ENCODE results near the gene RERE. TPM values are rescaled to one million over a fixed set of nuclear protein-coding genes. Genes with fewer than 3 reads are reported as not detected.

Gene RERE
- total RNA-seq, 1 donor from 2014 or later, result 124 TPM

- Mint-ChIP-seq H3K4me3 (ENCODE audit: unreplicated experiment) (no peak overlapping the region), H3K27ac (ENCODE audit: unreplicated experiment) (no peak overlapping the region), H3K36me3 (ENCODE audit: low read depth, unreplicated experiment) (peaks cover 2% of the 10 kb centered on the region), H3K4me1 (ENCODE audit: low read depth, unreplicated experiment) (no peaks in the 10 kb centered on the region), H3K9me3 (ENCODE audit: unreplicated experiment) (no peaks in the 10 kb centered on the region), H3K27me3 (ENCODE audit: low read depth, unreplicated experiment) (peaks cover 9% of the 10 kb centered on the region)
- Histone ChIP-seq H3K27me3 (ENCODE audit: insufficient read depth, low read length) (no peaks in the 10 kb centered on the region), H3K9ac (ENCODE audit: low read length) (no peak overlapping the region), H3K79me2 (ENCODE audit: insufficient read depth, low read length) (no peaks in the 10 kb centered on the region), H3K4me3 (ENCODE audit: insufficient read depth, low read depth, low read length) (no peak overlapping the region), H3K4me1 (ENCODE audit: insufficient read depth, low read length) (peaks cover 3% of the 10 kb centered on the region), H3K4me2 (ENCODE audit: low read length) (no peak overlapping the region), H3K27ac (ENCODE audit: low read depth, low read length) (no peak overlapping the region), H2AFZ (ENCODE audit: low read depth, low read length) (no peak overlapping the region), H4K20me1 (ENCODE audit: insufficient read depth, low read length) (no peaks in the 10 kb centered on the region), H3K36me3 (ENCODE audit: insufficient read depth, low read length) (no peaks in the 10 kb centered on the region), H3K9me3 (ENCODE audit: insufficient read depth, low read depth, low read length) (no peaks in the 10 kb centered on the region)
- DNase-seq (ENCODE audit: low read depth), result no peak
- no peak for FAIRE-seq
- no peak for TF ChIP-seq EZH2 (IDR thresholded peaks at IDR 0.05; ENCODE audit: insufficient read depth, low read length)
- TF ChIP-seq, protein P1, sequence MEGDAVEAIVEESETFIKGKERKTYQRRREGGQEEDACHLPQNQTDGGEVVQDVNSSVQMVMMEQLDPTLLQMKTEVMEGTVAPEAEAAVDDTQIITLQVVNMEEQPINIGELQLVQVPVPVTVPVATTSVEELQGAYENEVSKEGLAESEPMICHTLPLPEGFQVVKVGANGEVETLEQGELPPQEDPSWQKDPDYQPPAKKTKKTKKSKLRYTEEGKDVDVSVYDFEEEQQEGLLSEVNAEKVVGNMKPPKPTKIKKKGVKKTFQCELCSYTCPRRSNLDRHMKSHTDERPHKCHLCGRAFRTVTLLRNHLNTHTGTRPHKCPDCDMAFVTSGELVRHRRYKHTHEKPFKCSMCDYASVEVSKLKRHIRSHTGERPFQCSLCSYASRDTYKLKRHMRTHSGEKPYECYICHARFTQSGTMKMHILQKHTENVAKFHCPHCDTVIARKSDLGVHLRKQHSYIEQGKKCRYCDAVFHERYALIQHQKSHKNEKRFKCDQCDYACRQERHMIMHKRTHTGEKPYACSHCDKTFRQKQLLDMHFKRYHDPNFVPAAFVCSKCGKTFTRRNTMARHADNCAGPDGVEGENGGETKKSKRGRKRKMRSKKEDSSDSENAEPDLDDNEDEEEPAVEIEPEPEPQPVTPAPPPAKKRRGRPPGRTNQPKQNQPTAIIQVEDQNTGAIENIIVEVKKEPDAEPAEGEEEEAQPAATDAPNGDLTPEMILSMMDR (IDR thresholded peaks at IDR 0.05; ENCODE audit: insufficient read depth, low read depth, low read length), result no peak
Measured at GRCh38 chr1:8330271-8331125, 486.9 kb downstream of the RERE start.

DNA sequence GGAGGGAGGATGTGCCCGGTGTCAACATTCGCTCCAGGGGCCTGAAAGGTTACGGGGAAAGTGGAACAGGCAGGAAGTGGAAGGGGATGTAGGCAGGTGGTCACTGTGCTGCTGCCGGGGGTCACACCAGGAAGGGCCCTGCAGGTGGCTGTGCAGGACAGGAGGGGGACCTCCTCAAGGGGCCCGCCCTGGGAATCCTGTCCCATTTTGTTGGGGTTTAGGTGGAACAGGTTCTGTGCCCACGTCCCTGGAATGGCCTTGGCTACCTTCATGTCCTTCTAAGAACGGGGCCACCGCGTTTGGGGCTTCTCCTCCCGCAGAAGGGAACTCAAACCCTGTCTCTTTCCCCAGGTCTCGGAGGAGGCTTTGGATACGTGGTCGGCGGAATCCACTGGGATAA, 487.6 kb downstream of the RERE start:
- DNase-seq (ENCODE audit: low read depth) (no peak), FAIRE-seq (no peak)
- no peaks in the 10 kb centered on the region for H4K20me1 ChIP-seq (ENCODE audit: insufficient read depth, low read length)
- H2AFZ ChIP-seq (ENCODE audit: low read depth, low read length), result no peak overlapping the region
- no peak overlapping the region for H3K27ac Mint-ChIP-seq (ENCODE audit: unreplicated experiment)
- H3K4me3 Mint-ChIP-seq (ENCODE audit: unreplicated experiment), result no peak overlapping the region
- H3K9me3 ChIP-seq (ENCODE audit: insufficient read depth, low read depth, low read length), result no peaks in the 10 kb centered on the region
- TF ChIP-seq, protein P1 (IDR thresholded peaks at IDR 0.05; ENCODE audit: insufficient read depth, low read depth, low read length), result no peak
- TF ChIP-seq EZH2 (IDR thresholded peaks at IDR 0.05; ENCODE audit: insufficient read depth, low read length), result no peak
- no peak overlapping the region for H3K4me3 ChIP-seq (ENCODE audit: insufficient read depth, low read depth, low read length)
- no peaks in the 10 kb centered on the region for H3K27me3 ChIP-seq (ENCODE audit: insufficient read depth, low read length)
- no peak overlapping the region for H3K4me2 ChIP-seq (ENCODE audit: low read length)
- H3K4me1 Mint-ChIP-seq (ENCODE audit: low read depth, unreplicated experiment), result no peaks in the 10 kb centered on the region
- peaks cover 12% of the 10 kb centered on the region for H3K27me3 Mint-ChIP-seq (ENCODE audit: low read depth, unreplicated experiment)
- peaks cover 2% of the 10 kb centered on the region for H3K36me3 Mint-ChIP-seq (ENCODE audit: low read depth, unreplicated experiment)
- no peak overlapping the region for H3K9ac ChIP-seq (ENCODE audit: low read length)
- H3K79me2 ChIP-seq (ENCODE audit: insufficient read depth, low read length), result no peaks in the 10 kb centered on the region
- no peaks in the 10 kb centered on the region for H3K36me3 ChIP-seq (ENCODE audit: insufficient read depth, low read length)
- H3K9me3 Mint-ChIP-seq (ENCODE audit: unreplicated experiment), result no peaks in the 10 kb centered on the region
- peaks cover 3% of the 10 kb centered on the region for H3K4me1 ChIP-seq (ENCODE audit: insufficient read depth, low read length)
- H3K27ac ChIP-seq (ENCODE audit: low read depth, low read length), result no peak overlapping the region

DNA sequence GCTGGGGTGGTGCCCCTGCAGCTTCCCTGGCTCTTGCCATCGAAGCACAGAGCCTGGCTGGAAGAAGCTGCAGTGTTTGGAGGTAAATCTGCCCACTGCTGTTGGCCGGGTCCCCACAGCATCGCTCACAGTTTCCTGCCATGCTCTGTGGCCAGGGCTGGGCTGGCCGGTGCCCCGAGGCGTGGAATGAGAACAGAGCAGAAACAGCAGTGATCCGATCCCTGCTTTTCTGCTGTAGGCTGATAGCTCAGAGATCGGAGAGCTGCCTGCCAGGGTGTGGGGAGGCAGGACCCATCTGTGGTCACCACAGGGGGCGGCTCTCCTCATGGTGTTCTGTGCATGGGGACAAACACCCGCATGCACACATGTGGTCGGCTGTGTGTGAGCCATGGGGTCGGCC, 488.0 kb downstream of the RERE start:
- DNase-seq (ENCODE audit: low read depth) (no peak), FAIRE-seq (no peak)
- Histone ChIP-seq H3K4me2 (ENCODE audit: low read length) (no peak overlapping the region), H3K9ac (ENCODE audit: low read length) (no peak overlapping the region), H3K36me3 (ENCODE audit: insufficient read depth, low read length) (no peaks in the 10 kb centered on the region), H3K27ac (ENCODE audit: low read depth, low read length) (no peak overlapping the region), H3K27me3 (ENCODE audit: insufficient read depth, low read length) (no peaks in the 10 kb centered on the region), H2AFZ (ENCODE audit: low read depth, low read length) (no peak overlapping the region), H4K20me1 (ENCODE audit: insufficient read depth, low read length) (no peaks in the 10 kb centered on the region), H3K9me3 (ENCODE audit: insufficient read depth, low read depth, low read length) (no peaks in the 10 kb centered on the region), H3K4me3 (ENCODE audit: insufficient read depth, low read depth, low read length) (no peak overlapping the region), H3K4me1 (ENCODE audit: insufficient read depth, low read length) (peaks cover 3% of the 10 kb centered on the region), H3K79me2 (ENCODE audit: insufficient read depth, low read length) (no peaks in the 10 kb centered on the region)
- peaks cover 2% of the 10 kb centered on the region for H3K36me3 Mint-ChIP-seq (ENCODE audit: low read depth, unreplicated experiment)
- H3K27me3 Mint-ChIP-seq (ENCODE audit: low read depth, unreplicated experiment), result peaks cover 8% of the 10 kb centered on the region
- TF ChIP-seq, protein P1 (IDR thresholded peaks at IDR 0.05; ENCODE audit: insufficient read depth, low read depth, low read length), result no peak
- TF ChIP-seq EZH2 (IDR thresholded peaks at IDR 0.05; ENCODE audit: insufficient read depth, low read length), result no peak
- no peak overlapping the region for H3K4me3 Mint-ChIP-seq (ENCODE audit: unreplicated experiment)
- no peak overlapping the region for H3K27ac Mint-ChIP-seq (ENCODE audit: unreplicated experiment)
- no peaks in the 10 kb centered on the region for H3K9me3 Mint-ChIP-seq (ENCODE audit: unreplicated experiment)
- H3K4me1 Mint-ChIP-seq (ENCODE audit: low read depth, unreplicated experiment), result no peaks in the 10 kb centered on the region
